ENCODE data around the gene EXT2. TPM values are rescaled to one million over a fixed set of nuclear protein-coding genes. Genes with fewer than 3 reads are reported as not detected.

EXT2 gene
- total and polyA plus RNA-seq, 2 of the 13 experiments (the other 11 are each of a cell fraction or from before 2014, with no cell fraction given), result 61.5 to 68.7 TPM

DNA sequence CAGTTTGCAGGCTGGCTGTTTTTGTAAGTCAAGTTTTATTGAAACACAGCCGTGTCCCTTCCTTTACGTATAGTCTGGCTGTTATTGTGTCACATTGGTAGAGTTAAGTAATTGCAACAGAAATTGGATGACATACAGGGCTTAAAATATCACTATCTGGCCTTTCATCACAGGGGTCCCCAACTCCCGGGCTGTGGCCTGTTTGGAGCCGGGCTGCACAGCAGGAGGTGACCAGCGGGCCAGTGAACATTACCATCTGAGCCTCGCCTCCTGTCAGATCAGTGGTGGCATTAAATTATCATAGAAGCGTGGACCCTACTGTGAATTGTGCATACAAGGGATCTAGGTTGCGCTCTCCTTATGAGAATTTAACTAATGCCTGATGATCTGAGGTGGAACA lies 31.7 kb downstream of the EXT2 start:
- no peak overlapping the region for H3K4me3 ChIP-seq (replicated peaks in 1 of 3; ENCODE audit: insufficient read depth in 1 of 3, low read depth in 2 of 3, low read length in 3 of 3)
- no peak overlapping the region for H2AFZ ChIP-seq (ENCODE audit: low read length)
- in situ Hi-C loops (cut with HindIII; ENCODE audit: extremely low pct_ligation_motif_present, low pct_unique_long_range_greater_than_20kb) (no loop called here), intact Hi-C loops (cut with micrococcal nuclease; ENCODE audit: unreplicated experiment) (no loop called here)
- BruUV-seq (replicated peaks), result no TSS peak
- no peak overlapping the region for H3K27ac ChIP-seq (ENCODE audit: extremely low read length, insufficient read depth, low read length)
- H3K79me2 ChIP-seq (ENCODE audit: insufficient read depth, low read length), result no peaks in the 10 kb centered on the region
- H3K4me2 ChIP-seq (ENCODE audit: low read depth, low read length), result no peak overlapping the region
- POLR2A ChIA-PET, result no interaction called here
- CTCF ChIA-PET (ENCODE audit: low intra/inter-chr PET ratio, low total read pairs), result no interaction called here
- 0 out of 2 replicates have a peak, but pooled peaks cover 10% of the 10 kb centered on the region for H3K4me1 ChIP-seq (ENCODE audit: insufficient read depth, low read length)
- FAIRE-seq, result no peak
- H4K20me1 ChIP-seq (ENCODE audit: insufficient read depth, low read length), result peaks cover 8% of the 10 kb centered on the region; the same call in 1 of the 2 replicates
- peaks cover 8 to 58% of the 10 kb centered on the region in 2 experiments for H3K36me3 ChIP-seq (replicated peaks in 1 of 2; ENCODE audit: control insufficient read depth in 1 of 2, insufficient read depth in 2 of 2, low read length in 2 of 2)
- ATAC-seq, result no peak
- no peaks in the 10 kb centered on the region for H3K9me3 ChIP-seq (ENCODE audit: low read length)
- DNase-seq (ENCODE audit: low spot score), result no peak
- H3K9ac ChIP-seq (ENCODE audit: insufficient read depth, low read depth, low read length), result no peak overlapping the region
- H3K27me3 ChIP-seq (ENCODE audit: control insufficient read depth in 1 of 2, insufficient read depth in 2 of 2, low read length in 2 of 2), result no peaks in the 10 kb centered on the region
- 96% methylated on average over 2 of the region's 8 CpGs for WGBS (ENCODE audit: low lambda C conversion rate)
- no peak for TF ChIP-seq ZNF543 (CRISPR knock-in tag; IDR thresholded peaks at IDR 0.05)
- no peak for TF ChIP-seq SMARCC2 (IDR thresholded peaks at IDR 0.05)
- no peak for TF ChIP-seq ZNF746 (CRISPR knock-in tag; IDR thresholded peaks at IDR 0.05)
- no peak for TF ChIP-seq SOX5 (CRISPR knock-in tag; IDR thresholded peaks at IDR 0.05; ENCODE audit: borderline replicate concordance)
- no peak for TF ChIP-seq ZNF496 (CRISPR knock-in tag; IDR thresholded peaks at IDR 0.05; ENCODE audit: insufficient replicate concordance)
- TF ChIP-seq, protein P1, sequence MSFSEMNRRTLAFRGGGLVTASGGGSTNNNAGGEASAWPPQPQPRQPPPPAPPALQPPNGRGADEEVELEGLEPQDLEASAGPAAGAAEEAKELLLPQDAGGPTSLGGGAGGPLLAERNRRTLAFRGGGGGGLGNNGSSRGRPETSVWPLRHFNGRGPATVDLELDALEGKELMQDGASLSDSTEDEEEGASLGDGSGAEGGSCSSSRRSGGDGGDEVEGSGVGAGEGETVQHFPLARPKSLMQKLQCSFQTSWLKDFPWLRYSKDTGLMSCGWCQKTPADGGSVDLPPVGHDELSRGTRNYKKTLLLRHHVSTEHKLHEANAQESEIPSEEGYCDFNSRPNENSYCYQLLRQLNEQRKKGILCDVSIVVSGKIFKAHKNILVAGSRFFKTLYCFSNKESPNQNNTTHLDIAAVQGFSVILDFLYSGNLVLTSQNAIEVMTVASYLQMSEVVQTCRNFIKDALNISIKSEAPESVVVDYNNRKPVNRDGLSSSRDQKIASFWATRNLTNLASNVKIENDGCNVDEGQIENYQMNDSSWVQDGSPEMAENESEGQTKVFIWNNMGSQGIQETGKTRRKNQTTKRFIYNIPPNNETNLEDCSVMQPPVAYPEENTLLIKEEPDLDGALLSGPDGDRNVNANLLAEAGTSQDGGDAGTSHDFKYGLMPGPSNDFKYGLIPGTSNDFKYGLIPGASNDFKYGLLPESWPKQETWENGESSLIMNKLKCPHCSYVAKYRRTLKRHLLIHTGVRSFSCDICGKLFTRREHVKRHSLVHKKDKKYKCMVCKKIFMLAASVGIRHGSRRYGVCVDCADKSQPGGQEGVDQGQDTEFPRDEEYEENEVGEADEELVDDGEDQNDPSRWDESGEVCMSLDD (CRISPR knock-in tag; IDR thresholded peaks at IDR 0.05; ENCODE audit: borderline replicate concordance), result no peak
- no peak for TF ChIP-seq ZNF567 (CRISPR knock-in tag; IDR thresholded peaks at IDR 0.05; ENCODE audit: borderline replicate concordance)
- no peak for TF ChIP-seq DNMT1 (CRISPR knock-in tag; IDR thresholded peaks at IDR 0.05)
- TF ChIP-seq, protein P2, sequence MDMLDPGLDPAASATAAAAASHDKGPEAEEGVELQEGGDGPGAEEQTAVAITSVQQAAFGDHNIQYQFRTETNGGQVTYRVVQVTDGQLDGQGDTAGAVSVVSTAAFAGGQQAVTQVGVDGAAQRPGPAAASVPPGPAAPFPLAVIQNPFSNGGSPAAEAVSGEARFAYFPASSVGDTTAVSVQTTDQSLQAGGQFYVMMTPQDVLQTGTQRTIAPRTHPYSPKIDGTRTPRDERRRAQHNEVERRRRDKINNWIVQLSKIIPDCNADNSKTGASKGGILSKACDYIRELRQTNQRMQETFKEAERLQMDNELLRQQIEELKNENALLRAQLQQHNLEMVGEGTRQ (IDR thresholded peaks at IDR 0.05; ENCODE audit: low read depth, low read length), result no peak
- TF ChIP-seq, protein P2 (CRISPR knock-in tag; IDR thresholded peaks at IDR 0.05; ENCODE audit: borderline replicate concordance), result no peak
- TF ChIP-seq, protein P3, sequence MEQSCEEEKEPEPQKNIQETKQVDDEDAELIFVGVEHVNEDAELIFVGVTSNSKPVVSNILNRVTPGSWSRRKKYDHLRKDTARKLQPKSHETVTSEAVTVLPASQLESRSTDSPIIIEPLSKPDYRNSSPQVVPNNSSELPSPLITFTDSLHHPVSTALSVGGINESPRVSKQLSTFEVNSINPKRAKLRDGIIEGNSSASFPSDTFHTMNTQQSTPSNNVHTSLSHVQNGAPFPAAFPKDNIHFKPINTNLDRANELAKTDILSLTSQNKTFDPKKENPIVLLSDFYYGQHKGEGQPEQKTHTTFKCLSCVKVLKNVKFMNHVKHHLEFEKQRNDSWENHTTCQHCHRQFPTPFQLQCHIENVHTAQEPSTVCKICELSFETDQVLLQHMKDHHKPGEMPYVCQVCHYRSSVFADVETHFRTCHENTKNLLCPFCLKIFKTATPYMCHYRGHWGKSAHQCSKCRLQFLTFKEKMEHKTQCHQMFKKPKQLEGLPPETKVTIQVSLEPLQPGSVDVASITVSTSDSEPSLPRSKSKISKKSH (CRISPR knock-in tag; IDR thresholded peaks at IDR 0.05; ENCODE audit: borderline replicate concordance), result no peak
- no peak for TF ChIP-seq REPIN1 (CRISPR knock-in tag; IDR thresholded peaks at IDR 0.05; ENCODE audit: borderline replicate concordance, low read depth)
- TF ChIP-seq, protein P4, sequence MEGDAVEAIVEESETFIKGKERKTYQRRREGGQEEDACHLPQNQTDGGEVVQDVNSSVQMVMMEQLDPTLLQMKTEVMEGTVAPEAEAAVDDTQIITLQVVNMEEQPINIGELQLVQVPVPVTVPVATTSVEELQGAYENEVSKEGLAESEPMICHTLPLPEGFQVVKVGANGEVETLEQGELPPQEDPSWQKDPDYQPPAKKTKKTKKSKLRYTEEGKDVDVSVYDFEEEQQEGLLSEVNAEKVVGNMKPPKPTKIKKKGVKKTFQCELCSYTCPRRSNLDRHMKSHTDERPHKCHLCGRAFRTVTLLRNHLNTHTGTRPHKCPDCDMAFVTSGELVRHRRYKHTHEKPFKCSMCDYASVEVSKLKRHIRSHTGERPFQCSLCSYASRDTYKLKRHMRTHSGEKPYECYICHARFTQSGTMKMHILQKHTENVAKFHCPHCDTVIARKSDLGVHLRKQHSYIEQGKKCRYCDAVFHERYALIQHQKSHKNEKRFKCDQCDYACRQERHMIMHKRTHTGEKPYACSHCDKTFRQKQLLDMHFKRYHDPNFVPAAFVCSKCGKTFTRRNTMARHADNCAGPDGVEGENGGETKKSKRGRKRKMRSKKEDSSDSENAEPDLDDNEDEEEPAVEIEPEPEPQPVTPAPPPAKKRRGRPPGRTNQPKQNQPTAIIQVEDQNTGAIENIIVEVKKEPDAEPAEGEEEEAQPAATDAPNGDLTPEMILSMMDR (CRISPR knock-in tag; IDR thresholded peaks at IDR 0.05), result no peak
- no peak for TF ChIP-seq ZNF678 (CRISPR knock-in tag; IDR thresholded peaks at IDR 0.05)
- TF ChIP-seq, protein P5, sequence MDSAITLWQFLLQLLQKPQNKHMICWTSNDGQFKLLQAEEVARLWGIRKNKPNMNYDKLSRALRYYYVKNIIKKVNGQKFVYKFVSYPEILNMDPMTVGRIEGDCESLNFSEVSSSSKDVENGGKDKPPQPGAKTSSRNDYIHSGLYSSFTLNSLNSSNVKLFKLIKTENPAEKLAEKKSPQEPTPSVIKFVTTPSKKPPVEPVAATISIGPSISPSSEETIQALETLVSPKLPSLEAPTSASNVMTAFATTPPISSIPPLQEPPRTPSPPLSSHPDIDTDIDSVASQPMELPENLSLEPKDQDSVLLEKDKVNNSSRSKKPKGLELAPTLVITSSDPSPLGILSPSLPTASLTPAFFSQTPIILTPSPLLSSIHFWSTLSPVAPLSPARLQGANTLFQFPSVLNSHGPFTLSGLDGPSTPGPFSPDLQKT (CRISPR knock-in tag; IDR thresholded peaks at IDR 0.05; ENCODE audit: borderline replicate concordance), result no peak
- TF ChIP-seq ZFP90 (CRISPR knock-in tag; IDR thresholded peaks at IDR 0.05; ENCODE audit: borderline replicate concordance), result no peak
